GM21390 (cell line): ENCODE measurements around the gene C6.
"Not testable (repeated sequence)": the region's sequence is repeated elsewhere in the genome, so short reads cannot be mapped to it uniquely, and the experiment has no call there.

Experiments
- ATAC-seq: cut with Tn5 transposase; IDR thresholded peaks from one replicate; pipeline ENCODE4 v1.9.1; 2021; ENCODE audit not compliant: unreplicated experiment

The C6 gene

DNA sequence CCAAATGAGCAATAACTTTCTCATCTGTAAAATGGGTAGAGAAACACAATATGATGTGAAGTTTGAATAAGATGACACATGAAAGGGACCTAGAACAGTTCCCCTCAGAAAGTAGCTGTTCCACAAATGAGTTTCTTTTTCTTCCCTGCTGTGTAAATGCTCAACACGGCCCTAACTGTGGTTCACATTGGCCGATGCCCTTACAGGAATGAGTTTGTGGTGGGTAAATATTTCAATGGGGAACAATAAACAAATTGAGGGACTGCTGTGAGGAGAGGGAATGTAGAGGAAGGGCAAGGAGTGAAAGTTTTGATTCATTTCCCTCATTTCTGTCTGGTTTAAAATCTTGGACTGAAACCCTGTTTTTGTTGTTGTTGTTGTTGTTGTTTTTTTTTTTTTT is 12.8 kb downstream of the C6 start:
- no peak for ATAC-seq

DNA sequence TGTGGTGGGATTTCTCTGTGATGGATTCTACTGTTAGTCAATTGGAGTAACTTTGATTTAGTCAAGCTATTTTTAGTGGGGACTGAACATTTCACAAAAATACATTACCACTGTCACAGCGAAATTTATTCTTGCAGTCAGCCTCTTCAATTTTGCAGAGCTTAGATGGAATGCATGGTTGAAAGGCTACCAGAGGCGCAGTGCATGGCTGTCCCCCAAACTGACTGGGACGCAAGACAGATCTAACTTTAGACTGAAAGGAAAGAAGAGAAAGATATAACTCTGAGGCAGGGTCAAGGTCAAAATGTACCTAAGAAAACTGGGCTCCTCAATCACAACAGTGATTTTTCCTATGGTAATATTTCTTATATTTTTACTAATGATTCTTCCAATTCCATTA is 13.7 kb downstream of the C6 start:
- ATAC-seq, result no peak

DNA sequence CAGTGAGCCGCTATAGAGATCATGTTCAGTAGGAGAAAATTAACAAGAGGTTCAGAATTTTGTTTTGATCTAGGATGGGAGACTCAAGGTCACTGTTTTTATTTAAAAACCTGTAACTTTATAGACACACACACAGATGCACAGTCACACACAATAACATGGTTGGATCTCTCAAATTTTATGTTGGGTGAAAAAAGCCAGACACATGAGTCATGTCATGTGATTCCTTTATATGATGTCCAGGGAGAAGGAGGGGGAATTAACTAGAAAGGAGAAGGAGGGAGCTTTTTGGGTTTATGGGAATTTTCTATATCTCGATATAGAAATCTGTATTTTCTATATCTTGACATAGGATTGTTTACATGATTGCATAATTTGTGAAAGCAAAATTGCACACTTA is 17.1 kb downstream of the C6 start:
- no peak for ATAC-seq

DNA sequence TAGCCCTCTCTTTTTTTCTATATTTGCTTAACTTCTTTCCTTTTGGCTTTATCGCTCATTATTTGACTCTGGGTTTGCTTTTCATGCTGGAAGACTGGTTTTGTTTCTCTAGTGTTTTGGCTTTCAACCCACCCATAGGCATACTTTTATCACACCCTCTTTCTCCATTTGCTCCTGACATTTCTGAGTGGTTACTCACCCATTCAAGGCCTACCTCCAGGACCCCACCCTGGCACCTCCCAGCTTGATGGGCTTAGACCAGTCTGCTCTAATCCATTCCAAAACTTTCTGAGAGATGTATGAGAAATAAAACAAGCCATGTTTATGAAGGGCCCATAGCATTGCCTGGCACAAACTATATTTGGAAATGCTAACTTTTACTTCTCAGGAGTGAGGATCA is 18.1 kb downstream of the C6 start:
- ATAC-seq, result no peak

DNA sequence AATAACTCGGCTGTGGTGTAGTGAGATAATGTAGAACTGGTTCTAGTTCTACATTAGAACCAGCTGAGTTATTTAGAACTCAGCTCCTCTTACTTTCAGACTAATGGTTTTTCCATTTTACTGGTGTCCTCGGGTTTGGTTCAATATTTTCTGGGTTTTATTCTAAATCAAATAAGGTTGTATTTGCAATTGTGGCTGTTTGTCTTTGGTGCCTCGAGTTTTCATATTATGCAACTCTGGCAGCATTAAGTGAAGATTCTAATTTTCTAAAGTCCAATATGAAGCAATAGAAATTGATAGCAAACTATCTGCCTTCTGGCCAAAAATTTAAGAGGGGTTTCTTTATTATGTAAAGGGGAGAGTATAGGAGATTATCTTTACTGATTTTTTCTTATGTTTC is 19.0 kb downstream of the C6 start:
- ATAC-seq, result no peak

DNA sequence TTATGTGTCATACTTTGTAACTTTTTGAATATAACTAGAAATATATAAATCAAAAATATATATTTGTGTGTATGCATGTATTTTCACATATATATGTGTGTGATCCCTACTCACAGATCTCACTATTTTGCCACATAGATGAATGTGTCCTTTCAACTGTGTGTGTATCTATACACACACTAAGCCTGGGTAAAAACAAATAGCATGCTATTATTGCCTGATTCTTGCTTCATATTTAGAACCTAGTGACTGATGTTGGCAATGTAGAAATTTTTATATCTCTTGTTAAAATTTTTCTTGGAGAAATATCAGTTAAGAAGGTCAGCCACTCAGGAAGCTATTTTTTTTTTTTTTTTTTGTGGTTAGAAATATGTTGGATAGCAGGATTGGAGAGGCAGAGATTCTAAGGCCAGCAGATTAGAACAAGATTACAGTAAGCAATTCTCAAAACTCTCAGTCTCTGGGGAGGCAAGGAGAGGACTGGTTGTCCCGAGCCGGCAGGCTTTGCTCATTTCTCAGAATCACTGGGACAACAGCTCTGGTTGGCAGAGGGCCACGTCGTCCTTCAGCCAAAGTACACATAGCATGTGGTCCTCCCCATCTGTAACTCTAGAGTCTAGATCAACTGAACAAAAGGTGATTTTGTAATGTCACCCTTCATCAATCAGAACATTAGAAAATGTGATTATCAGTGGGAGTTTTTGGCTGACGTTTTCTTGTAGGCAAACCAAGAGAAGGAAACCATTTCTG is 19.7 kb downstream of the C6 start:
- no peak for ATAC-seq

DNA sequence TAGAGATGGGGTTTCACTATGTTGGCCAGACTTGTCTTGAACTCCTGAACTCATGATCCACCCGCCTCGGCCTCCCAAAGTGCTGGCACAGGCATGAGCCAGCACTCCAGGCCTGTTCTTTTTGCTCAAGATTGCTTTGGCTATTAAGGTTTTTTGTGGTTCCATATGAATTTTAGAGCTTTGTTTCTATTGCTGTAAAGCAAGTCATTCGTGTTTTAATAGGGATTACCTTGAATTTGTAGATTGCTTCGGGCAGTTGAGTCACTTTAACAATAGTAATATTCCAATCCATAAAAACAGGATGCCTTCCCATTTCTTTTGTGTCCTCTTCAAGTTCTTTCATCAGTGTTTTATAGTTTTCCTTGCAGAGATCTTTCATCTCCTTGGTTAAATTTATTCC is 22.1 kb downstream of the C6 start:
- no peak for ATAC-seq

DNA sequence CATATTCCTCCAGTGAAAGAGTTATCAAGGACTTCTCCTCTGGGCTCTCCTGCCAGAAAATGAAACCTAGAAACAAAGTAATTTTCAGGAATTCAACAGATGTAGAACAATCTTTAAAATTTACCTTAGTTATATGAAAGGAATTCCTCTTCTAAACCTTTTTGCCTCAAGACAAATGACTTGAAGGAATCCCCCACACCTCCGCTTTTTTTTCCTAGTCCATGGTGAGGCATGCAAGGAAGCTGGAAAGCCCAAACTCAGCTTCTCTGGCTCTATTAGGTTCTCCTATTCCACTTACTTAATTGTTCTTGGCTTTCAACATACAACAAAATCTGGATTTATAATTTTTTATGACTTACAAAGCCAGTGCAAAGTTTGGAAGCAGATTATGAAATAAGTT is 27.2 kb downstream of the C6 start:
- no peak for ATAC-seq

DNA sequence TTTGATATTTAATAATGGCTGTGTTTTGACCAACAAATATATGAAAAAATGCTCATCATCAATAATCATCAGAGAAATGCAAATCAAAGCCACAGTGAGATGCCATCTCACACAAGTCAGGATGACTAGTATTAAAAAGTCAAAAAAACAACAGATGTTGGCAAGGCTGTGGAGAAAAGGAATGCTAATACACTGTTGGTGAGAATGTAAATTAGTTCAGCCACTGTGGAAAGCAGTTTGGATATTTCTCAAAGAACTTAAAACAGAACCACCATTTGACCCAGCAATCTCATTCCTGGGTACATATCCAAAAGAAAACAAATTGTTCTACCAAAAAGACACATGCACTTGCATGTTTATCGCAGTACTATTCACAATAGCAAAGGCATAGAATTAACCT is 30.0 kb downstream of the C6 start:
- ATAC-seq, result not testable (repeated sequence)

DNA sequence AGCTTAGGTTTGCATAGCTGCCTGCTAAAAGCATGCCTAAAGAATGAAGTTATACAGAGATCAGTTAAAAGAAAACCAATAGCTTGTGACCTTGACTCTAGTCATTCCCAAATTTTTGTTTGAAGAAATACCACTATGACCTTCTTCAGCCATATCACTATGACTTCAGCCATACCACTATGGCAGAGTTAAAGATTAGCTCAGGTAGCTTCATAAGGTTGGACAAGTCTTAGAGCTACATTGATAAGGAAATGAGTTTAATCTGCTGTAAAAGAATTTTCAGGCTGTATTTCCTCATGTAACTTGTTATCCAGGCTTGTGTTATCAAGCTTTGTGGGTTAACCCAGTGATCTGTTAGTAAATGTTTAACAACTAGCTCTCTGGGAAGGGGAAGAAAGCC is 30.7 kb downstream of the C6 start:
- ATAC-seq, result no peak

DNA sequence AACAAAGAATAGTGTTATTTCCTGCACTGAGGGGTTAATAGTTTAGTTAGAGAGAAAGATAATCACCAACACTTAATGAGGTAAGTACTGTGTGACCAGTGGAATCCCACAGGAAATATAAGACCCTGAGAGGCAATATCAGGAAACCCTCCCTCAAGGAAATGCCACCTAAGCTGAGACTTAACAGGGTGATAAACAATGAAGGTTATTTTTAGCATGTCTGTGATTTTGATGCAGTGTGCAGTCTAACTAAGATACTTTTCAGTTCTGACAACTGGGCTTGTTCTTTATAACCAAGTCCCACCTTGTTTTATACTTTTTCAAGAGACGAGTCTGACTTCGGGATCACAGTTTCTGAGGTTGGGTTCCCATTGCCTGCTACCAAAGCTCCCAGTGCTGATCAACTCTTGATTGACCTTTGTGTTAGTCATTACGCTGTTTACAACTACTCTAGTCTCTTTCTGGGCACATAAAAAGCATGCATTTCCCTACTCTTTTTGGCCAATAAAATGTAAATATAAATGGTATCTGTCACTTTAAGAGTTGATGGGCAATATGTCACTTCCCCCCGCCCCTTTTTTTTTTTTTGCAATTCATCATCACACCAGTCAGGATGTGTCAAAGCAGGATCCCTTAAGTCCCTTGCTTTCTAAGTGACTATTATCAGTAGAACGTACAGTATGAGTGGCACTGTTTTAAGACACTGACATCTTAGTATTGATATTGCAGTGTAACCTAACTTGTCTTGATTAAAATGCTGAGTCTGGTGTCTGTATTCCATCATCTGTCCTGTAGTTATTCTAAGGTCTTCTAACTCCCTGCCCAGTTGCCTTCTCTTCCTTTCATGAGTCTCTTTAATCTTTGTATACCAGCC is 31.4 kb downstream of the C6 start:
- ATAC-seq, result no peak

DNA sequence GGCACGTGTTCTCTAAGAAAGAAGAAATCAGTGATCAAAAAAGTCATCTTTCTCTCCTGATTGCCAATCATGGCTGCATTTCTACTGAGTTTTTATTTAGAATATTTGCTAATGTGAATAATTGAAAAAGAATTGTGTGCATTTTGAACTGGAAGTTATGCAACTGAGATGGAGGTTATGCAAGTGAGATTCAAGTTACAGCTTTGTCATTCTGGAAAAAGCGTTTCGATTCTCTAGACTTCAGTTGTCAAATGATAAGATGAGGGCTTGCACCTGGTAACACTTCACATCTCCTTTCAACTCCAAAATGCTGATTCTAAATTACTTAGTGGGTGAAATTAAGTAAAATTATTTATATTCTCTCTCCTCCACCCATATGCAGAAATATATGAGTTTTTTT is 36.4 kb downstream of the C6 start:
- ATAC-seq, result no peak

DNA sequence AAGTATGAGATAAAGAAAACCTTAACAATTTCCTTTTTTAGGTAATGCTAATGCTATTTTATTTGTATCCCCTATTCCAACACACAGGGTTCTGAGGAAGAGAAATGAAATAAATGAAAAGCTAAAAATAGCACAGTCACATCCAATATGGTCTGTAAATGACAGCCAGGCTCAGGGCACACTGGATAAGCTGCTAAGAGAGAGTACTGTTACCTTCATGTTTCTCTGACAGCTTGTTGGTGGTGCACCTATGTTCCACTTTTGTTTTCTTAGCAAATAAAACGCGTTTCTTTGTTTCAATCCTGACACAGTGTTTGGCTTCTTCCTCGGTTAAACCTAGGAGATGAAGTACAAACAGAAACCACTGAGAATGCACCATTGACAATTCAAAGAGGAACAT is 41.3 kb downstream of the C6 start:
- no peak for ATAC-seq

DNA sequence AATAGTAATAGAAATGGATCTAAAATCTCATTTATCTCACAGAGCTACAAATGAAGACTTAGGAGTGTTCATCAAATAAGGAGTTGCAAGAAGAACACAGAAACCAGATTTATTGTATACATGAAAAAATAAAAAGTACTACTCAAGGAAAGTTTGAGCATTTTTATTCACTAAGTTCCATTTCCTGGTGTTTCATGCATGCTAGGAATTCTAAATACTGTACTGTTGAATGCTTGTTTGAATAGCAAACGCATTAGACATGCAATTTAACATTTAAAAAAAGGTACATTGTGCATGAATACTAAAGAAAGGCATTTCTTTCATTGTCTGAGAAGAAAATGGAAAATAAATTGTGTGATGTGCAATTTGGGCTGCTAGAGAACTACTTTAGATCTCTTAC is 52.1 kb downstream of the C6 start:
- no peak for ATAC-seq

DNA sequence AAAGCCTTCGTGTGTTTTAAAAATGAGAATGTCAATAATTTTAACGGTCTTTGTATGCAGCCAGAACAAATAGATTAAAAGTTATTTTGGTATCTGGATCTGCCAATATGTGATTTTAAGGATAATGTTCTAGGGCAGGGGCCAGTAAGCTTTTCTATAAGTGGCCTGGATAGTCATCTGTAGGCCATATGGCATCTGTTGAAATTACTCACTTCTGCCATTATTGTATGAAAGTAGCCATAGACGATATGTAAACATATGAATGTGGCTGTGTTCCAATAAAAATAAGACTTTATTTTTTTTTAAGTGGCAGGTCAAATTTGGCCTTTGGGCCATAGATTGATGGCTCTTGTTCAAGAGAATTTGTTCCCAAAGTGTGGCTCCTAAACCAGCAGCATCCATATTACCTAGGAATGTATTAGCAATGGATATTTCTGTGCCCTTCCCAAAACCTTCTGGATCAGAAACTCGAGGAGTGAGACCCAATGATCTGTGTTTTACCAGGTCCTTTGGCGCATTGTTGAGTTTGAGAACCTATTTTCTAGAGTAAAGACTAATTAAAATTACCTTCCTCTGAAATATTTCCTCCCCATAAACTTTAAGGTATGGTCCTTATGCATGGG is 55.9 kb downstream of the C6 start:
- no peak for ATAC-seq

DNA sequence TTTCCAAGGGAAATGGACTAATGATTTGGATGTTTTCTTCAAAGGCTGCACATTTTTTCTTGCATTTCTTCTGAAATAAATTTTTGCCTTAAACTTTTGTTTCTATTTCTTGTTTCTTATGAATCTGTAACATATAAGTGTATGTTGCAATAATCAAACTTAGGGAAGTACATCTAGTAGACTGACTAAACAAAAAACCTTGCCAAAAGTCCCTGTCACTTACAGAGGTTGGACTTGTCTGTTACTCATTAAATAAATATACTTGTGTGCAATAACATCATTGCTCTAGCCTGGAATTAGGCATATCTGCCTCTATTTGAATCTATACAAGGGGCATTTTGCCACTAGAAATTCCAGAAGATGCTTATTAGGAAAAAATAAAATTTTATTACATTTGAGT is 56.6 kb downstream of the C6 start:
- ATAC-seq, result no peak

DNA sequence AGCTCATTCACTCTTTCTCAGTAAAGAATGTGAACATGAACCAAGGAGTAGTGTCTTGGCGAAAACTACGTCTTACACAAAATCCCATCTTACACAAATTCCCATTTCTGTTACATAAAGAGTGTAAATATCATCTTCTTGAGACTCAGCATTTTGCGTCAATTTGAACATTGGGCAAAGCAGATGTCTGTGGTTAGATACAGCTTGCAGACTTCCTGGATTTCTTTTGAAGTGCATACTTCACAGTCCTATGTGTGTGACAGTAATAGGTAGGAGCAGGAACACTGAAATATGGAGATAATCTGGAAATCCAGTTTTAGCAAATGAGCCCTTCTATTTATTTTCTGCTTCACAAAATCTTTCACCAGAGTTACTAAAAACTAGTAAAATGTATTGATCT is 58.8 kb downstream of the C6 start:
- no peak for ATAC-seq

DNA sequence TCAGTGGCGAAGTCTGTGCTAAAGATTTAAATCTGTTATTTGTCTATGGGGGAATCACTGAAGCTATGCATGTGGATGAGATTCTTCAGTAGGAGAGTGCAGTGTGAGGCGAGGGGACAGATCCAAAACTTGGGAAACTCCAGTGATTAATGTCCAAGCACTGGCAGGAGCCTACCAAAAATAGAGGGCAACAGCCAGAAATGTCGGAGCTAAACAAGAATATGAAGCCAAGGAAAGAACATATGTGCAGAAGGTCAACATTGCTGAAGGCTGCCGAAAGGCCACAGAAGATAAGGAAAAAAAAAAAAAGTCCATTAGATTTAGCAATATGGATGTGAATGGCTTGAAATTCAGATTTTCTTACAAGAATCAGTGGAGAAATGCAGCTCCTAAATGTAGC is 61.8 kb downstream of the C6 start:
- ATAC-seq, result no peak

DNA sequence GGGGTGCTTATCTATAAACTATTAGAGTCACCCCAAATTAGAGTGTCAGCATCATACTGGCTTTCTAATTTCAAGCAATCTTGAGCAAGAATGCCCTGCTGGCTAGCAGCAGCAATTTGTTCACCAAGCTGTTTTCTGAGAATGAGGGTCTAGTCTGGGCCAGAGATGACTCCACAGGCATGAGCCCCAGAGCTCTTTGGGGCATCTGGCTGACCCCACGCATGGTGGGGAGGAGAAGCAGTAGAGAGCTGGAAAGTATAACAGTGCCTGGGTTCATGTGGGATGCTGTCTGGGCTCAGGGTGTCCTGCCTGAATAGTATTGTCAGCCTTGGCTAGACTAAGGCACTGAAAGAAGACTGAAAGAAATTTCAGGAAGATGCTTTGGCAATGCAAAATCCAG is 64.9 kb downstream of the C6 start:
- no peak for ATAC-seq

DNA sequence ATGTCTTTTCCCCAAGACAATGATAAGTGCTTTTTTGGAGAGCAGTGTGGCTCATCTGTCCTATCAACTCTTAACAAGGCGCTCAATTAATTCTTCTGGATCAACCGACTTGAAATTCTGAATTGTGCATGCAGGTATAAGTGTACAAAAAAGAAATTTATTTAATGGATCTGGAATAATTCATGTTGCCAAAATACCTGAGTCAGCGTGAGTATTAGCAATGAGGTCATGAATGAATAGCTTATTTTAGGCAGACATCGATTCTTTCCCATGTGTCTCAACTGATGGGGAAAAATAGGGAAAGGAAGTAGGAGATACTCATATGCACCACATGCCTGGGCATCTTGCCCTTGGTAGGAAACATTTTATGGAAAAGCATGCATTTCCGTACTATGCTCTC is 68.0 kb downstream of the C6 start:
- no peak for ATAC-seq

DNA sequence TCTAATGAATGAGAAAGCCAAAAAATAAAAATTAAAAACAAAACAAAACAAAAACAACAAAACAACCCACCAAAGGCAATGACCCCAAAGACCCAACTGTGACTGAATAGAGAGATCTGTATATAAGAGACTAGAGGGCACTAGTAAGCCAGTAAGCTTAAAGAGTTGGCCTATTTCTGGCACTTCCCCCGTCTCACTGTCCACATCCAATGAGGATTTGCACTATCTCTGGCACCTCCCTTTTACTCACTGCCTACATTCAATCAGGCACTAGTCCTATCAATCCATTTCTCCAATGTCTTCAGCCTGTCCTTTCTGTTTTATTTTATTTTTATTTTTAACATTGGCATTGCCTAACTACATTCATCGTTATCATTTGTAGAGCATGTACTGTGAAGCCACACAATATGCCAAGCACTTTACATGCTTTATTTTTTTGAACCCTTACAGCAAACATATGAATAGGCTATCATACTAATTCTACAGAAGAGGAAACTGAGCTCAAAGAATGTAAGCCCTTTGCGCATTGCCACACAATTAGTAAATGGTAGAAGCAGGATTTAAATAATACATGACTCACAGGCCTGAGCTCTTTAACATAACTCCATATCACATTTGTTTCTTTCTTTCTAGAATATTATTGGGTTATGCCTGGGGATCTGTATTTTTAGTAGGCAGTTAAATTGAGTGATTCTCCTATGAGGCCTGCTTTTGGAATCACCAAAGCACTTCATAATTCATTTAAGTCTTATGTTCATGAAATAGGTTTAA is 70.0 kb downstream of the C6 start:
- ATAC-seq, result no peak
